ENCODE results near the gene ISG15. TPM values are rescaled to one million over a fixed set of nuclear protein-coding genes. Genes with fewer than 3 reads are reported as not detected.

The ISG15 gene
- total and polyA plus RNA-seq, 8 donors: 8.3 to 90.0 (median 15.7) TPM

DNA sequence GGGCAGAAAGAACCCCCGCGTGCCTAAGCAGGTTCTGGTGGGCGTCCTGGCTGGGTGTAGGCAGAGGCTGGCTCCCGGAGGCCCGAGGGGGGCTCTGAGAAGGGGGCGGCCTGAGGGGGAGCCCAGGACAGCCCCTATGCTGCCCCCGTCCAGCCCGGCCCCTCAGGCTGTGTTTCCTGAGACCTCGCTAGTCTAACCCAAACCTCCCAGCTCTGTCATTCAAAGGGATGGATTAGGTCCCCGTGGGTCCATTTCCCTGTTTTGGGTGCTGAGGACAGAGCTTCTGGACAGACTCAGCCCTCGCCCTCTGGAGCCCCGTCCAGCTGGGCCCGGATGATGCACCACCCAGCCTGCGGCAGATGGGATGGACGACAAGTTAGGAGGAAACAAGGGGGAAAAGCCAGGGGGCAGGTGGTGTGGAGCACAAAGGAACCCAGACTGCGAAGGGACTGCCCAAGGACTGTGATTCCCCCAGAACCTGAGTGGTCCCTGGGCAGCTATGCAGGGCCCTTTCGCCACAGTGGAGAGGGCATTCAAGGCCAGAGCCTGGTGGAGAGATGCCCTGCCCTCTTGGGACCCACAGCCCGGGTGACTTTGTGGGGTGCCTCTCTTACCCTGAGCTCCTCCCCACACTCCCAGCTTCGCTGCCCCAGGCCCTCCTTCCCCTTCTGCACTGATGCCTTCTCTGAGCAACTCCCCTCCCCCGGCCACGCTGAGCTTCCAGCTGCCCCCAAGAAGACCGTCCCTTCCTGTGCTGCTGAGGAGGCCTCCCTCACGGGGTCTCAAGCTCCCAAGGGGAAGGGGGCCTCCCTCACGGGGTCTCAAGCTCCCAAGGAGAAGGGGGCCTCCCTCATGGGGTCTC lies 16.2 kb upstream of the ISG15 start:
- Histone ChIP-seq H3K4me3 (no peak overlapping the region), H3K36me3 (no peaks in the 10 kb centered on the region), H3K27ac (no peak overlapping the region), H3K9me3 (peaks cover 0 to 5% of the 10 kb centered on the region in 2 donors), H3K4me1 (peaks cover 0 to 39% of the 10 kb centered on the region in 2 donors), H3K27me3 (peaks cover 11 to 88% of the 10 kb centered on the region in 2 donors)
- intact Hi-C loops (cut with DNase I): no loop called here
- TF ChIP-seq, protein P1, sequence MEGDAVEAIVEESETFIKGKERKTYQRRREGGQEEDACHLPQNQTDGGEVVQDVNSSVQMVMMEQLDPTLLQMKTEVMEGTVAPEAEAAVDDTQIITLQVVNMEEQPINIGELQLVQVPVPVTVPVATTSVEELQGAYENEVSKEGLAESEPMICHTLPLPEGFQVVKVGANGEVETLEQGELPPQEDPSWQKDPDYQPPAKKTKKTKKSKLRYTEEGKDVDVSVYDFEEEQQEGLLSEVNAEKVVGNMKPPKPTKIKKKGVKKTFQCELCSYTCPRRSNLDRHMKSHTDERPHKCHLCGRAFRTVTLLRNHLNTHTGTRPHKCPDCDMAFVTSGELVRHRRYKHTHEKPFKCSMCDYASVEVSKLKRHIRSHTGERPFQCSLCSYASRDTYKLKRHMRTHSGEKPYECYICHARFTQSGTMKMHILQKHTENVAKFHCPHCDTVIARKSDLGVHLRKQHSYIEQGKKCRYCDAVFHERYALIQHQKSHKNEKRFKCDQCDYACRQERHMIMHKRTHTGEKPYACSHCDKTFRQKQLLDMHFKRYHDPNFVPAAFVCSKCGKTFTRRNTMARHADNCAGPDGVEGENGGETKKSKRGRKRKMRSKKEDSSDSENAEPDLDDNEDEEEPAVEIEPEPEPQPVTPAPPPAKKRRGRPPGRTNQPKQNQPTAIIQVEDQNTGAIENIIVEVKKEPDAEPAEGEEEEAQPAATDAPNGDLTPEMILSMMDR (IDR thresholded peaks at IDR 0.05): no peak
- ATAC-seq (no peak), DNase-seq (peak in 2 of 4 donors; percentile 33 to 45)

DNA sequence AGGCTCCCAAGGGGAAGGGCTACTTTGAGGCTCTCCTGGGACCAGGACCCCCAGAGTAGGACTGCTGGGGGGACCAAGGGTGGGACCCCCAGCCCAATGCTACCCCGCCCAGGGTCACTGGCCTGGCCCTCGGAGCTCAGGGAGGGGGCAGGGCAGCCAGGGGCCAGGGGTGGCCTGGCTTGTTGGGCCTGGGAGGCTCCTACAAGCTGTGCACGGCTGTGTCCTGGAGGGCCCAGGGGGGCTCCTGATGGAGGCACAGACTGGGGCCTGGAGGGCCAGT lies 15.6 kb upstream of the ISG15 start:
- DNase-seq (no peak), ATAC-seq (no peak)
- H3K36me3 ChIP-seq: no peaks in the 10 kb centered on the region
- TF ChIP-seq, protein P1 (IDR thresholded peaks at IDR 0.05): no peak
- H3K4me3 ChIP-seq: no peak overlapping the region
- H3K9me3 ChIP-seq: no peaks in the 10 kb centered on the region
- no peak overlapping the region for H3K27ac ChIP-seq
- H3K27me3 ChIP-seq: peaks cover 11 to 94% of the 10 kb centered on the region in 2 donors
- peaks cover 0 to 40% of the 10 kb centered on the region in 2 donors for H3K4me1 ChIP-seq
- intact Hi-C loops (cut with DNase I): no loop called here

DNA sequence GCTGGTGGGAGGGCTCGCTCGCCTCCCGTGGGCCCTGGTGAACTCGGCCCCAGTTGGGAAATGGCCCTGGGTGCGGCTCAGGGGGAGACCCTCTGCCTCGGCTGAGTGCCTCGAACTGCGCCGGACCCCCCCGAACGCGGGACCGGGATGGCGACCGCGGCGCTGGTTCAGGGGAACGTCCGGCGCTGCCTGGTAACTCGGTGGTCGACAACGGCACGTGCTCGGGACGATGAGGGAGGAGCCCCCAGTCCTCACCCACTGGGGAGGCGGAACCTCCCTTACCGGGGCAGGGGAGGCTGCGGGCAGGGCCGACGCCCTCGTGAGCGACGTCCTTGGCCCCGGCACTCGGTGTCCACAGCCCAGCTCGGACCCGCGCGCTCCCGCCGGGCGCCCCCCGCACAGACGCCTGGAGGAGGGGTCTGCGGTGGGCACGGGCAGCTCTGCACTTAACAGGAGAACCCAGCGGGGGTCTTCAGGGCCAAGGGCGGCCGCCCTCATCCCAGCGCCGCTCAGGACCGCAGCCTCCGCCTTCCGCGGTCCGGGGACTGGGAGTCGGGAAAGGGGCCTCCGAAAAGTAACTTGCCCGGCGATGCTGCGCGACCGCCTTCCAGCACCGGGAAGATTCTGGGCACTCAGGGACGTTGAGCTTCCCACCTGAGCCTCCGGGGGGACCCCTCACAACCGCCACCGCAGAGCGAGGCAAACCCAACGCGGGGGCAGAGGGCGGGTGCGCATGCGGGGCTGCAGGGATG lies 15.1 kb upstream of the ISG15 start:
- peaks cover 11 to 97% of the 10 kb centered on the region in 2 donors for H3K27me3 ChIP-seq
- H3K36me3 ChIP-seq: no peaks in the 10 kb centered on the region
- H3K4me3 ChIP-seq: peak overlapping the region; percentile 64 to 67
- DNase-seq: peak in 1 of 4 donors; percentile 72
- H3K9me3 ChIP-seq: no peaks in the 10 kb centered on the region
- H3K4me1 ChIP-seq: peaks cover 0 to 40% of the 10 kb centered on the region in 2 donors
- H3K27ac ChIP-seq: no peak overlapping the region
- ATAC-seq: no peak
- TF ChIP-seq, protein P1 (IDR thresholded peaks at IDR 0.05): no peak
- intact Hi-C loops (cut with DNase I): no loop called here

DNA sequence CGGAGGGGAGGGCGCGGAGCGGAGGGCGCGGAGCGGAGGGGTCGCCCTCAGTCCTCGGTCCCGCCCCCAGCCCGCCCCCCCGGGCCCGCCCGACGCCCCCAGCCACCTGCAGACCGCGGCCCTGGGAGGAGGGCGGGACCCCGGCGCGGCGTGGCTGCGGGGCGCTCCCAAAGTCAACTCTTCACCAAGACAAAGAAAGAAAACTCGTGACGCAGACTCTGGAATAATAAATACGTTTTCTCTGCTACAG lies 14.6 kb upstream of the ISG15 start:
- H3K4me3 ChIP-seq: peak overlapping the region; percentile 64 to 67
- DNase-seq (peak in 2 of 4 donors; percentile 41 to 48), ATAC-seq (no peak)
- H3K4me1 ChIP-seq: peaks cover 0 to 40% of the 10 kb centered on the region in 2 donors
- H3K36me3 ChIP-seq: no peaks in the 10 kb centered on the region
- intact Hi-C loops (cut with DNase I): no loop called here
- H3K27ac ChIP-seq: no peak overlapping the region
- TF ChIP-seq, protein P1 (IDR thresholded peaks at IDR 0.05): no peak
- H3K27me3 ChIP-seq: peaks cover 11 to 97% of the 10 kb centered on the region in 2 donors
- no peaks in the 10 kb centered on the region for H3K9me3 ChIP-seq

DNA sequence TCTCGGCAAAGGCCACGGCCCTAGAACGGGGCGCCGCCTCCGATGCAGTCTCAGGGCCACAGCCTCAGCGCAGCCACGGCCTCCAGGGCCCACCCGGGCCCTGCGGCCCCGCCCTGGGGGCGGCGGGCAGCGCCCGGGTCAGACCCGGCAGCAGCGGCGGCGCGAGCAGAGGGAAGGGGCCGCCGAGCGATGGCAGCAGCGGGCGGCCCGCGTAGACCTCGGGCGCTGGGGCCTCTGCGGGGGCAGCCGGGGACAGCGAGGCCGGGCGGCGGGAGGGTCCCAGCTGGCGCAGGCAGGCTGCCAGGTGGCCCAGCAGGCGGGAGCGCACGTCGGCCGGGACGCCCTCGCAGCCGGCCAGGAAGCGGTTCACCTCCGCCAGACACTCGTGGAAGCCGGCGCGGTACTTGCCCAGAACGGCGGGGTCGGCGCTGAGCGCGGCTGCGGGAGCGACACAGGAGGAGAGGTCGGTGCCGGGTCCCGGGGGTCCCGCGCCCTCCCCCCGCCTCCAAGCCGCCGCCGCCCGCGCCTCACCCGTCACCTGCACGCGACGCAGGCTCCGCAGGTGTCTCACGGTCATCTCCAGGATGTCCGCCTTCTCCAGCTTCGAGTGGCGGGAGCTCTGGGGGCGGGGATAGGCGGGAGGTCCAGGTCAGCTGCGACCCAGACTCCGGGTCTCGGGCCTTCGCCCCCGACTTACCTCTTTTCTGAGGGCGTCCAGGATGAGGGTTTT lies 14.1 kb upstream of the ISG15 start:
- TF ChIP-seq, protein P1 (IDR thresholded peaks at IDR 0.05): no peak
- H3K27me3 ChIP-seq: peaks cover 11 to 99% of the 10 kb centered on the region in 2 donors

More for the DNA sequence above, 14.1 kb upstream of the ISG15 start:
- Histone ChIP-seq H3K36me3 (no peaks in the 10 kb centered on the region), H3K4me3 (peak overlapping the region; percentile 64 to 67), H3K27ac (peak overlapping the region; percentile 72 to 94), H3K4me1 (peaks cover 0 to 40% of the 10 kb centered on the region in 2 donors), H3K9me3 (no peaks in the 10 kb centered on the region)
- DNase-seq: peak; percentile 19 to 81 (median 54)
- intact Hi-C loops (cut with DNase I): no loop called here
- no peak for ATAC-seq
